Measurements from ENCODE around the gene SGF29. TPM values are rescaled to one million over a fixed set of nuclear protein-coding genes. Genes with fewer than 3 reads are reported as not detected.
A peak's percentile ranks its signal among the peaks of the same experiment; 100 is the strongest.
"Not testable (repeated sequence)": the region's sequence is repeated elsewhere in the genome, so short reads cannot be mapped to it uniquely, and the experiment has no call there.

SGF29 gene
- total RNA-seq, 1 donor from 2014 or later, result 21.6 TPM

DNA sequence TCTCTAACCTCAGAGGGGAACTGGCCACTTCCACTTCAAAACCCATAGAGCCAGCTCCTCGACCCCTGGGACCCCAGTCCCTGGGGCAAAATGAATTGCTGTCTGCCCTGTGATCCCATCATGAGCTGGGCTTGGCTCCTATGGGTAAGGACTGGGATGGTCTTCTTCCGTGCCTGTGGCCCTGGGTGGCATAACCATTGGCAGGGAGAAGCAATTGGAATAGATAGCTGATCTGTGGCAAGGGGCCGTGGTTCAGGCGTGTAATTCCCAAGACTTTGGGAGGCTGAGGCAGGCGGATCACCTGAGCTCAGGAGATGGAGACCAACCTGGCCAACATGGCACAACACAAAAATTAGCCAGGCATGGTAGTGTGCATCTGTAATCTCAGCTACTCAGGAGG, 38.8 kb downstream of the SGF29 start:
- Mint-ChIP-seq H3K27me3 (ENCODE audit: low read depth) (no peaks in the 10 kb centered on the region), H3K36me3 (peaks cover 23% of the 10 kb centered on the region), H3K9me3 (no peaks in the 10 kb centered on the region), H3K4me1 (peaks cover 12% of the 10 kb centered on the region), H3K27ac (peak overlapping the region; percentile 11), H3K4me3 (no peak overlapping the region)
- TF ChIP-seq, protein P1, sequence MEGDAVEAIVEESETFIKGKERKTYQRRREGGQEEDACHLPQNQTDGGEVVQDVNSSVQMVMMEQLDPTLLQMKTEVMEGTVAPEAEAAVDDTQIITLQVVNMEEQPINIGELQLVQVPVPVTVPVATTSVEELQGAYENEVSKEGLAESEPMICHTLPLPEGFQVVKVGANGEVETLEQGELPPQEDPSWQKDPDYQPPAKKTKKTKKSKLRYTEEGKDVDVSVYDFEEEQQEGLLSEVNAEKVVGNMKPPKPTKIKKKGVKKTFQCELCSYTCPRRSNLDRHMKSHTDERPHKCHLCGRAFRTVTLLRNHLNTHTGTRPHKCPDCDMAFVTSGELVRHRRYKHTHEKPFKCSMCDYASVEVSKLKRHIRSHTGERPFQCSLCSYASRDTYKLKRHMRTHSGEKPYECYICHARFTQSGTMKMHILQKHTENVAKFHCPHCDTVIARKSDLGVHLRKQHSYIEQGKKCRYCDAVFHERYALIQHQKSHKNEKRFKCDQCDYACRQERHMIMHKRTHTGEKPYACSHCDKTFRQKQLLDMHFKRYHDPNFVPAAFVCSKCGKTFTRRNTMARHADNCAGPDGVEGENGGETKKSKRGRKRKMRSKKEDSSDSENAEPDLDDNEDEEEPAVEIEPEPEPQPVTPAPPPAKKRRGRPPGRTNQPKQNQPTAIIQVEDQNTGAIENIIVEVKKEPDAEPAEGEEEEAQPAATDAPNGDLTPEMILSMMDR (IDR thresholded peaks at IDR 0.05; ENCODE audit: unreplicated experiment), result no peak
- DNase-seq (ENCODE audit: low spot score in 2 of 2, unreplicated experiment in 2 of 2), result no peak

DNA sequence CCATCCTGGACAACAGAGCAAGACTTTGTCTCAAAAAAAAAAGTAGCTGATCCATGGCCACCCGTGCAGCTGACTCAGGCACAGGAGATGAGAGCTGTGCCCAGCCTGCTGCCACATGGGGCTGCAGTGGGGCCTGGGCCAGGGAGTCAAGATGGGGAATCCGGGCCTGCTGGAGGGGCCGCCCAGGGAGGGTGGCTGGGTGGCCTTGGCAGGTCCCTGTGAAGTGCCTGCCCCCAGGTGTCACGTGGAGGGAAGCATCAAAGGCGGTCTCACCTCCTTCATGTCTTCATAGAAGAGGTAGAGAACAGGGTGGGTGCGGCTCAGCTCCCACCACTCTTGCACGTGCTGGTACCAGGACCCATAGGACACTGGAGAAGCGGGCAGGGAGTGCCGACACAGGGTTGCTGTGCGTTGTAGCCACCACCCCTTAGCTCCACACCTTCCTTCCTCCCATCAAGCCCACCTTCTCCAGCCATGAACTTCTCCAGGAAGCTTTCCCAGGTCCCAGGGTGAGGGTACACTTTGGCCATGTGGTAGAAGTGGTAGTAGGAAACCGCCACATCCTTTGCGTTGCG, 39.3 kb downstream of the SGF29 start:
- TF ChIP-seq, protein P1 (IDR thresholded peaks at IDR 0.05; ENCODE audit: unreplicated experiment), result no peak
- H3K4me3 Mint-ChIP-seq, result no peak overlapping the region
- DNase-seq (ENCODE audit: low spot score in 2 of 2, unreplicated experiment in 2 of 2), result no peak
- no peaks in the 10 kb centered on the region for H3K9me3 Mint-ChIP-seq
- H3K4me1 Mint-ChIP-seq, result peaks cover 17% of the 10 kb centered on the region
- no peaks in the 10 kb centered on the region for H3K27me3 Mint-ChIP-seq (ENCODE audit: low read depth)
- peaks cover 23% of the 10 kb centered on the region for H3K36me3 Mint-ChIP-seq
- no peak overlapping the region for H3K27ac Mint-ChIP-seq

DNA sequence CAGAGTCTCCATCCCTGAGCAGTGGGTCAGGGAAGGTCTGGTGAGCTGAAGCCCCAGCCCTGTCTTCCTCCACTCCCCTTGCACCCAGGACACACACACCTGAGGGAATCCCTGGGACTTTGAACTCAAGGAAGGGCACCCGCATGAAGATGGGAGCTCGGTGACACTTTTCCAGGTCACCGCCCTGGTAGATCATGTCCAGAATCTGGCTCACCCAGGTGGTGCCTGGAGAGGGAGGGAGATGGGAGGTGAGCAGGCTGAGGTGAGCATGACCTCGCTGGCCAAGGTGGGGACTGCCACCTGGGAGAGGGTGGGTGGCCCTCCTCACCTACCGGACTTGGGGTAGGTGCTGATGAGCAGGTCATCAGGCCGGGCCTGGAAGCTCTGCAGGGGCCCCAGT, 41.7 kb downstream of the SGF29 start:
- not testable (repeated sequence) for H3K9me3 Mint-ChIP-seq; H3K27me3 Mint-ChIP-seq (ENCODE audit: low read depth); H3K4me3 Mint-ChIP-seq; DNase-seq (ENCODE audit: low spot score in 2 of 2, unreplicated experiment in 2 of 2); H3K27ac Mint-ChIP-seq
- Mint-ChIP-seq H3K36me3 (peaks cover 12% of the 10 kb centered on the region), H3K4me1 (peaks cover 17% of the 10 kb centered on the region)

DNA sequence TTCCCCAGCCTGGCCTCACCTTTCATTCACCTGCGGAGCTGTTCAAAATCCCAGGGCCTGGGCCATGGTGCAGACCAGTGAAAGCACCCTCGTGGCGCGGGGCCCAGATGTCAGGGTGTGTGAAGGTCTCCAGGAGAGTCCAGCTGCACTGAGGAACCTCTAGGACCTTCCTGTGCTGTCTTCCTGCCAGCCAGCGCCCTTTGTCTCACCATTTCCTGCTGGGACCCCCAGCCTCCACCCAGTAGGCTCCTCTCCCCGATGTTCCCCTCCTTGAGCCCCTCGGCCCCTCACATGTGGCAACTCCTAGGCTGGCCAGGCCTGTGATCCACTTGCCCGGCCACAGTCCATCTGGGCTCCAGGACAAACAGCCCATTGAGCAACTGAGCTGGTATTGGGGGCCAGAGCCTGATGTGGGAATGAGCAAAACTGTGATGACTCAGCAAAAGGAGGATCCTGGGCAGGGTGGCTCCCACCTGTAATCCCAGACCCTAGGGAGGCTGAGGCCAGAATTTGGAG, 42.5 kb downstream of the SGF29 start:
- TF ChIP-seq, protein P1 (IDR thresholded peaks at IDR 0.05; ENCODE audit: unreplicated experiment), result no peak
- no peaks in the 10 kb centered on the region for H3K9me3 Mint-ChIP-seq
- H3K4me3 Mint-ChIP-seq, result no peak overlapping the region
- peaks cover 7% of the 10 kb centered on the region for H3K36me3 Mint-ChIP-seq
- peak overlapping the region; percentile 69 for H3K27ac Mint-ChIP-seq
- peaks cover 17% of the 10 kb centered on the region for H3K4me1 Mint-ChIP-seq
- H3K27me3 Mint-ChIP-seq (ENCODE audit: low read depth), result no peaks in the 10 kb centered on the region
- no peak for DNase-seq (ENCODE audit: low spot score in 2 of 2, unreplicated experiment in 2 of 2)

DNA sequence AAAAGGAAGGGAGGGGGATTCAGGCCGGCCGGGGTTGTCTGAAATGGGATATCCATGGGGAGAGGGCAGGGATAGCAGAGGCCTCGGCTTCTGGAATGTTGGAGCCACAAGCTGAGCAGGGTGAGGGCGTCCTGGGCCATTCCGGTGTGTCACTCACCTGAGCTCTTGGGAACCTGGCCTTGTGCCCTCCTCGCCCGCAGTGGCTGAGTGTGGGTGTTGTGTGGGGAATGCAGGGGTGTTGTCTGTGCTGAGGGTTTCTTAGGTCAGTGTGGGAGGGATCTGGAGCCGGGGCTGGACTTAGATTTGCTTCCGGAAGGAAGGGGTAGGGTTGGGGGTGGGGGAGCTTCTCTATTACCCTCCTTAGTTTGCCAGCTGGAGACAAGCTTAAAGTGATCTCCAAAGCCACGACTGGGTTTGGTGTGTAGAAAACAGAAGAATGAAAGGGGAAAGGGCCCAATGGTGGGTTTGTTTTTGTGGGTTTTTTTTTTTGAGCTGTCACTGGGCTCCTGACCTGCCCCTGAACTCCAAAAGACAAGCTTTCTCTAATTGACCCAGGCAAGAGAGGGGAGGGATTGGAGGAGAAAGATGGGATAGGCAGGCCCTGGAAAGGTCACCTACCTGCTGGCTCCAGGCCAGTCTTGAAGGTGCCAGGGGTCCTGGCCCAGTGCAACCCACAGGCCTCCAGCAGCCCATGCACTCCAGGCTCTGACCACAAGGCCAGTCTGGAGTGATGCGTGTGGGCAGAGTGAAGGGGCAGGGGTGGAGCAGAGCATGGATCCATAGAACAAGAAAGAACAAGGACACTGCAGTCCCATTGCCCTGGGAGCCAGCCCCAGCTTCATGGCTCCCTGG, 43.3 kb downstream of the SGF29 start, which contains the start of gene SULT1A2:
Gene SULT1A2 (minus strand): TSS at position 211 of the 852 bp plus-strand sequence. CDS start 1,120 bp downstream, outside the sequence.
- H3K36me3 Mint-ChIP-seq, result peaks cover 6% of the 10 kb centered on the region
- TF ChIP-seq, protein P1 (IDR thresholded peaks at IDR 0.05; ENCODE audit: unreplicated experiment), result no peak
- H3K4me1 Mint-ChIP-seq, result peaks cover 17% of the 10 kb centered on the region
- peaks cover 3% of the 10 kb centered on the region for H3K27me3 Mint-ChIP-seq (ENCODE audit: low read depth)
- H3K4me3 Mint-ChIP-seq, result peak within 1 kb of the TSS; percentile 53
- H3K27ac Mint-ChIP-seq, result peak within 1 kb of the TSS; percentile 69
- no peaks in the 10 kb centered on the region for H3K9me3 Mint-ChIP-seq
- DNase-seq (ENCODE audit: low spot score in 2 of 2, unreplicated experiment in 2 of 2), result no peak

Data from mesothelial cell of epicardium (in vitro differentiated cells).